GM18519 (cell line): ENCODE measurements around the gene PDGFD.
"Not testable (repeated sequence)": the region's sequence is repeated elsewhere in the genome, so short reads cannot be mapped to it uniquely, and the experiment has no call there.

Experiments used
- ATAC-seq: cut with Tn5 transposase; IDR thresholded peaks from one replicate; pipeline ENCODE4 v1.9.1; 2021; ENCODE audit warnings: mild to moderate bottlenecking, moderate library complexity; ENCODE audit not compliant: unreplicated experiment, low FRiP score

PDGFD gene

DNA sequence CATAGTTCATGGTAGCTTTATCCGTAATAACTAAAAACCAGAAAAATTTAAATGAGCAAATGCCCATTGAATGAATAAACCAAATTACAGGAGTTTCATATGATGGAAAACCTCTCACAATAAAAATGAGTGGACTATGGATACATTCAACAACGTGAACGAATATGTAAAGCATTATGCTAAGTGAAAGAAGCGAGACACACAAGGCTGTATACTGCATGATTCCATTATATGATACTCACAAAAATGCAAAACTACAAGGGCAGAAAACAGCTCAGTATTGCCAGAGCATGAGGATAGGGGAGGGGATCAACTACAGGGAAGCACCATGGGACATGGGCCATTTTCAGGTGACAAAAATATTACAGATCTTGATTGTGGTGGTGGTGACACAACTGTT lies 105.3 kb downstream of the PDGFD start:
- ATAC-seq = no peak

- no peak for ATAC-seq
These were observed 106.0 kb downstream of the PDGFD start for GRCh38 chr11:104057908-104058307.

DNA sequence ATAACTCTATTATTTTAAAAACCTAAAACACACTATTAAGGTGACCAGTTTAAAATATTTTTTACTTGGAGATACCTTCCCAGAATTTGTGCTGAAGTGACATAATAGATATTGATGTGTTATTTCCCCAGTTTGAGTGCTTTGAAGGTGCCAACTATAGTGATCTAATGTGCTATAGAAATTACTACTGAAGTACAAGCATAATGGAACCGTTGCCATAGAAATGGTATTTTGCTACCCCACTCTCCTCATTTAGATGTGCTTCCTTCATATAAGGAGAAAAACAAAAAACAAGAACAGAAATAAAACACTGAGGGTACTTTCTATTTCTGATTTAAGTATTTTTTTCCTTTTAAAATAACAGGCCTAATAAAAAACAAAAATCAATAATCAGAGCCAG lies 108.4 kb downstream of the PDGFD start:
- no peak for ATAC-seq

- ATAC-seq = no peak
These were observed 108.9 kb downstream of the PDGFD start for GRCh38 chr11:104054911-104055529.

- no peak for ATAC-seq
These were observed 110.0 kb downstream of the PDGFD start for GRCh38 chr11:104053743-104054478.

- ATAC-seq = no peak
These were observed 112.2 kb downstream of the PDGFD start for GRCh38 chr11:104051778-104052177.

GRCh38 chr11:104049116-104049515 lies 114.8 kb downstream of the PDGFD start:
- no peak for ATAC-seq

DNA sequence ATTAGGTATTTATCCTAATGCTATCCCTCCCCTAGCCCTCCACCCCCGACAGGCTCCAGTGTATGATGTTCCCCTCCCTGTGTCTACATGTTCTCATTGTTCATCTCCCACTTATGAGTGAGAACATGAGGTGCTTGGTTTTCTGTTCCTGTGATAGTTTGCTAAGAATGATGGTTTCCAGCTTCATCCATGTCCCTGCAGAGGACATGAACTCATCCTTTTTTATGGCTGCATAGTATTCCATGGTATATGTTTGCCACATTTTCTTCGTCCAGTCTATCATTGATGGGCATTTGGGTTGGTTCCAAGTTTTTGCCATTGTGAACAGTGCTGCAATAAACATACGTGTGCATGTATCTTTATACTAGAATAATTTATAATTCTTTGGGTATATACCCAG lies 117.1 kb downstream of the PDGFD start:
- ATAC-seq = not testable (repeated sequence)

DNA sequence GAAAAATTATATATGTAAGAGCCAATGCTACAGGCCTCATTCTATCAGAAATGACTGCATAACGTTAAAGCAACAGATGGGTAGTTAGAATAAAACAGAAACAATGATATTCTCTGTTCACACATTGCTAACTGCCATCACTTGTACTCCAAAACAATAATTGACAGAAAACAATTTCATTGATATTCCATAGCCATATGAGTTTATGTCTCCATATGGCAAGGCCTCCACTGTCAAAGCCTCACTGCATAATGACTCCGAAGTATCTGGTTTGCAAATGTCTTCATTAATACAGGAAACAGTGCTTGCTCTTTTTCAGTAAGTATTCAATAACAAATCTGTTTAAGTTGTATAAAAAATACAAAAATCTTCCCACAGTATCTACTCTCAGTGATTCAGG lies 117.6 kb downstream of the PDGFD start:
- no peak for ATAC-seq

DNA sequence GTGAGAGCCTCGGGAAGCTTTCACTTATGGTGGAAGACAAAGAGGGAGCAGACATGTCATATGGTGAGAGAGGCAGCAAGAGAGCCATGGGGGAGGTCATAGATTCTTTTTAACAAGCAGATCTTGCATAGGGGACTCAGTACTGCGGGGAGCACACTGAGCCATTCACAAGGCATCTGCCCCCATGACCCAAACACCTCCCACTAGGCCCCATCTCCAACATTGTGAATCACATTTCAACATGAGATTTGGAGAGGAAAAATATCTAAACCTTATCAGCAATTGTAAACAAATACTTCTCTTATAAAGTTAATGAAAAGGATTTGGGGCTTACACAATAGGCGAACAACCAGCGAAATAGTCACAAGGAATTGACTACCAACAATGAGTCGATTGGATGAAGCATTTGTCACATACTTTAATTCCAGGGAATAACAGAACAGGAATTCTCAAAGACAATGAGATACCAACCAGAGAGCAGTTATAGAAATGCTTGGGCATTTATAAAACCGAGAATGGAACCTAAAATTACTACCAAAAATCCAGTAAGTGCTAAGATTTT lies 120.2 kb downstream of the PDGFD start:
- ATAC-seq = no peak

- ATAC-seq = no peak
These were observed 120.8 kb downstream of the PDGFD start for GRCh38 chr11:104043142-104043541.

DNA sequence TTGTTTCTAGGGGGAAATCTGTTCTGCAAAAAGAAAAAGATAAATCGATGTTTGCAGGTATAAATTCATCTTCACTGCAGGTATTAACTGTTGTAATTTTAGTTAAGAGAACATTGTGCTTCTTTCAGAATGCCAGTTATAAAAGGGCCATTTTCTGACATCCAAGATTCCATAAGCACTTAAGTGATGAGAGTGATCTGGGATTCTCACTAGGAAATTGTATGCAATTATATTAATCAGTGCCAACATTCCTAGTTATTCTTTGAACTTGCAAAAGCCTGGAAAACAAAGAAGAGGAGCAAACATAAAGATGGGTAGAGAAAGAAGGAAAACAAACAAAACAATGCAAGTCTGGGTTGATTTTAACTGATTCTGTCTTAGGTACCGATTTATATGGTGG lies 122.2 kb downstream of the PDGFD start:
- ATAC-seq = no peak

DNA sequence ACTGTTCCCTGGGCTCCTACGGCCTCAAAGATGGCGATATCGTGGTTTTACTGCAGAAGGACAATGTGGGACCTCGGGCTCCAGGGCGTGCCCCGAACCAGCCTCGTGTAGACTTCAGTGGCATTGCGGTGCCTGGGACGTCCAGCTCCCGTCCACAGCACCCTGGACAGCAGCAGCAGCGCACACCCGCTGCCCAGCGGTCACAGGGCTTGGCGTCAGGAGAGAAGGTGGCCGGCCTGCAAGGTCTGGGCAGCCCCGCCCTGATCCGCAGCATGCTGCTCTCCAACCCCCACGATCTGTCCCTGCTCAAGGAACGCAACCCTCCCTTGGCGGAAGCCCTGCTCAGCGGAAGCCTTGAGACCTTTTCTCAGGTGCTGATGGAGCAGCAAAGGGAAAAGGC lies 127.0 kb downstream of the PDGFD start:
- no peak for ATAC-seq

DNA sequence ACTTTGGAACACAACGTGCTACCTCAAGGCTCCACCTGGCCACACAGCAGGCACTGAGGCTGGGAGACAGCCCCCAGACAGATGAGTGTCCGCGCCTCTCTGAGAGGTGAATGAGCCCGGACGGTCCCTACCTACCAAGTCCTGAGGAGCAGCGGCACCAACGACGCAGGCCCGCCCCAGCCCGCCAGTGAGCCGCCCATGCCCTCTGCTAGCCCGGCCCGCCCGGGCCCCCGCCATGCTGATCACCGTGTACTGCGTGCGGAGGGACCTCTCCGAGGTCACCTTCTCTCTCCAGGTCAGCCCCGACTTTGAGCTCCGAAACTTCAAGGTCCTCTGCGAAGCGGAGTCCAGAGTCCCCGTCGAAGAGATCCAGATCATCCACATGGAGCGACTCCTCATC lies 127.4 kb downstream of the PDGFD start, which contains the start of gene DDI1:
TSS of gene DDI1 (plus strand) at position 53 of the 400 bp plus-strand sequence. CDS start at position 236, 183 bp downstream.
- no peak for ATAC-seq

- no peak for ATAC-seq
These were observed 130.4 kb downstream of the PDGFD start for GRCh38 chr11:104033561-104033960.

DNA sequence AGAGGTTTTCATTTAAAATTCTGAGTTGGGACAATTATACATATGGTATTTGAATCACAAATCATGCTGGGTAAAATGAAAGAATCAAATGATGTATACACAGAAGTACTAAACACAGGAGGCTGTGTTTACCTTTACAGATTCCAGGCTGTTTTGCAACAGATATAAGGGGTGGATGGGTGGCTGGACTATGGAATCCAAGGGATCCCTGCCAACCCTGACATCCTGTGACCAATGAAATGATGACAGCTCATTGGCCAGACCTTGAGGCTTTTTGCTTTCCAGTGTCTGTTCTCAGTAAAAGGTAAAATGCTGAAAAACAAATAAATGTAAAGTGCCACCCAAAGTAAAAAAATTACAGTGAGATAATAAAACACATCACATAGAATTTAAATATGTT lies 130.8 kb downstream of the PDGFD start:
- ATAC-seq = no peak

DNA sequence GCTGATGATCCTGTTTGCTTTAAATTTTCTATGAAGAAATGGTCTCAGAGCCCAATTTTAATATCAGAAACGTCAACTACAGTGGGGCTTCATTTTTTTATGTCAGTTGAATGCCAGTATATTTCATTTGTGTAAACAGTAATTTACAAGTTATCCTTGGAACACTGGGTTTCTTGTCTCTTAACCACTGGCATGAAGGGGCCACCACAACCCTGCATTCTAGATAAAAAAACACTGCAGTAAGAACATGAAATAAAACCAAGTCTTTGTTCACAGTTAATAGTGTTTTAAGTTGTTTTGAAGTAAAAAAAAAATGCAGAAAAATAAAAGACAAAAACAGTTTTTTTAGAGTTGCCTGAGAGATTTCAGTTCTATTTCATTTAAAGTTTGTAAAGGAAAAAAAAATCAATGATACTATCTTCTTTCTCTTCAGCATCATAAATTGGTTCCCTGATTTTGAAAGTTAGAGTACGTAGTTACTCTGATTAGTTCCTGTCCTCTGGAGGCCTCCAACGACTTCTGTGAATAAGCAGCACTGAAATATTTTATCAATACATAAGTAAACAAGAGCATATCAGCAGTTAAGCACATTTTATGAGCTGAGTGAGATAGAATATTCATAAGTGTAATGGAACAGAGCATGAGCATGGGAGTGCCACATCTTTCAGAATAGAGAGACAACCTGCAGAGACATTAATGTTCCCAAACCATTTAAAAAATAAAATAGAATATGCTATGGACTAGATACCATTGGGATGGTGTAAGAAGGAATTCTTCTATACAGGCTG lies 135.3 kb downstream of the PDGFD start:
- ATAC-seq = no peak

GRCh38 chr11:104024572-104024971 lies 139.4 kb downstream of the PDGFD start:
- no peak for ATAC-seq

DNA sequence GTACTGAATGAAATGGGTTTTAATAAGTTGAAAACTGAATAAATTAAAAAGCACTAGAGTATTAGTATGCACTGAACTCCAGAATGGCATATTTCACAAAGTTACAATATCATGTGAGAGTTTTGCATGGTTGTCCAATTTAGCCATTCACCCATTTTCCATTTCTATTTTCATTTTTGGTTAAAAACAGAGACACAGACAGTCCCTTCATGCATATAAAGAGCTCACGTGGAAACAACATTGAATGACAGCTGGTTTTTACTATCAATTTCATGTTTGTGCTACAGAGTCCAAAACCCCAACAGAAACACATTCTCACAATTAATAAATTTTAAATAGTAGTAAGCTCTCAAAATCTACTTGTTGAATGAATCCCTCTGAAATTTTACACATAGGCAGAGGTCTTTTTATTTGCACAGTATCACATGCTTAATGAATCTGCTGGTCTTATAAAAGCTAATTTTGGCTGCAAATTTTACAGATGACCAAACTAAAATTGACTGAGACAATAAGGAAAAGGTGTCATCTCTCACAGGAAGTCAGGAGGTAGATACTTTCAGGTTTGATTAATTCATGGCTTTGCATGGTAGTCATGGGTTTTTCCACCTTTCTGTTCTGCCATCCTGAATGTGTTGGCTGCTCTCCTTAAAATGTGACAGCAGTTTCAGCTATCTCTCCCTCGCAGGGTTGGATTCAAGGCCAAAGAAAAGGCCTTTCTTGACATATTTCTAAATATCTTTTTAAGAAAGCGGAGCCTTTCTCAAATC lies 148.1 kb downstream of the PDGFD start:
- peak; percentile 80 for ATAC-seq

DNA sequence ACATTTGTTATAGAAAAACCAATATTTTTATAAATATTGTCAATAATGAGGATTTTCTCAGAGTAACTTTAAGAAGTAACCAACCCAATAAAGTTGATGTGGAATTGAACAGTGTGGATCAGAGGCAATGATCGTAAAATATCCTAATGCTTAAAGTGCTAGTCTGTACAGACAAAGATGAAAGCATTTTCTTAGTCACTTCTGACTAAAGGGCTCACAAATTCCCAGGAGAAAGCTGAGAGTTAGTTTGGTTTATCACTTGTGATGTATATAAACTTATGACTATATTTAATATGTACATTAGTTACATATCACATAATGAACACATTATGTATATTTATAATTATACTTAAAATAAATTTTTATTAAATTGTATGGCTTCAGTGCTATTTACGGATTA lies 152.9 kb downstream of the PDGFD start:
- no peak for ATAC-seq
